Natural killer cell (primary cell): ENCODE data around the gene QRSL1. TPM values are rescaled to one million over a fixed set of nuclear protein-coding genes. Genes with fewer than 3 reads are reported as not detected.

ENCODE experiments used
- ATAC-seq, 3 donors: fragments of 150-1000 bp in 2 of 3; fragments of 200-7000 bp in 1 of 3; cut with Tn5 transposase; 1 replicate in 1 of 3; 2 replicates in 2 of 3; pipeline ENCODE4 v1.10.0; 2021; ENCODE audit warnings: mild to moderate bottlenecking in 2 of 3, moderate library complexity in 2 of 3
- DNase-seq, 2 donors: peaks; one replicate each; pipeline versions ENCODE4 v3.0.0 to v3.0.0-alpha.2; 2013 to 2021; ENCODE audit warnings: mixed read lengths in 1 of 2
- H3K27ac ChIP-seq: one replicate; pipeline ENCODE4 v1.5.1; 2013; ENCODE audit warnings: mild to moderate bottlenecking, low read length
- H3K27me3 ChIP-seq: one replicate; pipeline ENCODE4 v1.6.1; 2013; ENCODE audit warnings: low read length; ENCODE audit not compliant: control insufficient read depth, insufficient read depth
- H3K36me3 ChIP-seq: one replicate; pipeline ENCODE4 v1.6.1; 2013; ENCODE audit warnings: low read length; ENCODE audit not compliant: control insufficient read depth, insufficient read depth
- H3K4me1 ChIP-seq: one replicate; pipeline ENCODE4 v1.6.1; 2013; ENCODE audit warnings: low read length; ENCODE audit not compliant: control insufficient read depth, insufficient read depth
- H3K4me3 ChIP-seq: one replicate; pipeline ENCODE4 v1.5.1; 2013; ENCODE audit warnings: low read length
- H3K9me3 ChIP-seq: one replicate; pipeline ENCODE4 v1.6.1; 2013; ENCODE audit warnings: low read length; ENCODE audit not compliant: control insufficient read depth, insufficient read depth
- H3K27ac Mint-ChIP-seq, 2 donors: one replicate each; pipeline ENCODE4 v1.8.0; 2022; ENCODE audit warnings: mild to moderate bottlenecking in 2 of 2, mixed read lengths in 2 of 2, moderate library complexity in 1 of 2
- H3K27me3 Mint-ChIP-seq, 2 donors: one replicate each; pipeline ENCODE4 v1.8.0; 2022; ENCODE audit warnings: low read depth in 2 of 2, mixed read lengths in 2 of 2
- H3K36me3 Mint-ChIP-seq: one replicate; pipeline ENCODE4 v1.8.0; 2022; ENCODE audit warnings: mixed read lengths
- H3K4me1 Mint-ChIP-seq, 2 donors: one replicate each; pipeline ENCODE4 v1.8.0; 2022; ENCODE audit warnings: mixed read lengths in 2 of 2
- H3K4me3 Mint-ChIP-seq: one replicate; pipeline ENCODE4 v1.8.0; 2022; ENCODE audit warnings: mild to moderate bottlenecking, moderate library complexity, mixed read lengths
- H3K9me3 Mint-ChIP-seq, 2 donors: one replicate each; pipeline ENCODE4 v1.8.0; 2022; ENCODE audit warnings: mixed read lengths in 2 of 2
- WGBS: methylation state at CpG from one replicate; pipeline ENCODE4 v1.1.7; 2013; ENCODE audit warnings: missing lambda C conversion rate; ENCODE audit not compliant: insufficient coverage; 5-methylcytosine and 5-hydroxymethylcytosine counted together
- intact Hi-C: fragments of 100-400 bp; cut with micrococcal nuclease; formaldehyde crosslinking; loops from one replicate; pipeline ENCODE4 v1.14.2; 2022
- total RNA-seq, 4 donors: library from RNA; stranded (reverse); fragments of 120-200 nt in 1 of 4; gene quantifications; one replicate each; pipeline versions ENCODE4 v1.2.3 to v1.2.4, GENCODE V29; 2013 to 2022
- TF ChIP-seq, protein P1 (sequence below): fragments of 200-600 bp; IDR thresholded peaks from one replicate; pipeline ENCODE4 v1.8.0; 2022; ENCODE audit warnings: antibody characterized with exemption

Gene QRSL1
- total RNA-seq, 3 donors from 2014 or later (not counting 1 experiment from before 2014, with no cell fraction given), result 5.6 to 8.4 (median 6.5) TPM

DNA sequence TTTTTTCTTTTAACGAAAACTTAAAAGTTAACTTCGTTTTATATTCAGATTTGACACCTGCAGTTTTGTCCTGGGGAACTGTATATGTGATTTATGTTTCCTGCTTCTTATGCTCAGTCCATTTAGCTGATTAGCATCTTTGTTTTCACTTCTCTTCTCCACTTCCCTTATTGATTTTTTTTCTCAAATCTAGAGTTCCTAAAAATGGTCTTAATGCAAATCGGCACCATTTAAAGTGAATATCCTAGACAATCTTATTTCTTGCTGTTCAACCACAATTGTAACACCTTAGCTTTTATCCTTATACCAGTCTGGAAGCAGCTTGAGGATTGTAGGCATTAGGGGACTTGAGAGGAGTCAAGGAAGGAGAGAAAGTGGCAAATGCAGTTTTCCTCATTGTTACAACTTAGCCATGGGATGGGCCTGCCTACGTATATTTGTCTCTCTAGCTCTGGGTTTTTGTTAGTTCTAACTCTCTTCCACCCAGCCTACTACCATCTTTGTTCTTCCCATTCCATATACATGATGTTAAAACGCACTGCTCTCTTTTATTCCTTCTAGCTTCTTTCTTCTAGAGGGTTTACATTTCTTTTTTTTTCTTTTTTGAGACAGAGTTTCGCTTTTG, 8.5 kb downstream of the QRSL1 start:
- DNase-seq (no peak), ATAC-seq (no peak)
- no peak overlapping the region for H3K4me3 Mint-ChIP-seq
- Histone ChIP-seq H3K27ac (peak overlapping the region; percentile 36), H3K4me1 (peaks cover 12% of the 10 kb centered on the region), H3K9me3 (no peaks in the 10 kb centered on the region), H3K27me3 (no peaks in the 10 kb centered on the region), H3K4me3 (no peak overlapping the region), H3K36me3 (peaks cover 14% of the 10 kb centered on the region)
- peaks cover 19 to 27% of the 10 kb centered on the region in 2 donors for H3K4me1 Mint-ChIP-seq
- H3K9me3 Mint-ChIP-seq, result no peaks in the 10 kb centered on the region
- WGBS, result 46% methylated on average over 6 of the region's 6 CpGs
- H3K27ac Mint-ChIP-seq, result no peak overlapping the region
- intact Hi-C loops, result no loop called here
- no peaks in the 10 kb centered on the region for H3K36me3 Mint-ChIP-seq
- TF ChIP-seq, protein P1, sequence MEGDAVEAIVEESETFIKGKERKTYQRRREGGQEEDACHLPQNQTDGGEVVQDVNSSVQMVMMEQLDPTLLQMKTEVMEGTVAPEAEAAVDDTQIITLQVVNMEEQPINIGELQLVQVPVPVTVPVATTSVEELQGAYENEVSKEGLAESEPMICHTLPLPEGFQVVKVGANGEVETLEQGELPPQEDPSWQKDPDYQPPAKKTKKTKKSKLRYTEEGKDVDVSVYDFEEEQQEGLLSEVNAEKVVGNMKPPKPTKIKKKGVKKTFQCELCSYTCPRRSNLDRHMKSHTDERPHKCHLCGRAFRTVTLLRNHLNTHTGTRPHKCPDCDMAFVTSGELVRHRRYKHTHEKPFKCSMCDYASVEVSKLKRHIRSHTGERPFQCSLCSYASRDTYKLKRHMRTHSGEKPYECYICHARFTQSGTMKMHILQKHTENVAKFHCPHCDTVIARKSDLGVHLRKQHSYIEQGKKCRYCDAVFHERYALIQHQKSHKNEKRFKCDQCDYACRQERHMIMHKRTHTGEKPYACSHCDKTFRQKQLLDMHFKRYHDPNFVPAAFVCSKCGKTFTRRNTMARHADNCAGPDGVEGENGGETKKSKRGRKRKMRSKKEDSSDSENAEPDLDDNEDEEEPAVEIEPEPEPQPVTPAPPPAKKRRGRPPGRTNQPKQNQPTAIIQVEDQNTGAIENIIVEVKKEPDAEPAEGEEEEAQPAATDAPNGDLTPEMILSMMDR, result no peak
- H3K27me3 Mint-ChIP-seq, result no peaks in the 10 kb centered on the region

DNA sequence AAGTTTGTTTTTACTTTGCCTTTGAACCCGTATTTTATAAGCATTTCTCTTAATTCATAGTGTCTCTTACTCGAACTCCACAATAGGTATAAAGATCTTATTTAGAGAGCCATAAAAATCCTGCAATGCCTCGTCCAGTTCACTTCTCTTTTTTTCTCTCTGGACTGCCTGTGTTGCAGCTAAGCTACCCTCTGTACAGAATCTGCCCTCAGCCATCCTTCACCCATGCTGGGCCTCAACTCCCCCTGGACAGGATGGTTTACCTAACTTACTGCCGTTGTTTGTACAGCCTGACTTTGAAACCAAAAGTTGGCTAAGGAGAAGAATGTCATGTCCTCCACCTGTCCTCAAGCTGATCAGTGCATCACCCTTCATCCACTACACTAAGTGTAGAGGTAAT, 10.4 kb downstream of the QRSL1 start:
- no peak for DNase-seq
- Mint-ChIP-seq H3K27ac (no peak overlapping the region), H3K4me3 (no peak overlapping the region), H3K4me1 (peaks cover 19 to 25% of the 10 kb centered on the region in 2 donors), H3K9me3 (no peaks in the 10 kb centered on the region), H3K36me3 (peaks cover 8% of the 10 kb centered on the region), H3K27me3 (no peaks in the 10 kb centered on the region)
- intact Hi-C loops, result no loop called here
- ATAC-seq, result no peak
- H3K4me3 ChIP-seq, result no peak overlapping the region
- 66% methylated on average over 3 of the region's 4 CpGs for WGBS
- H3K27me3 ChIP-seq, result no peaks in the 10 kb centered on the region
- TF ChIP-seq, protein P1, result no peak
- no peaks in the 10 kb centered on the region for H3K9me3 ChIP-seq
- peaks cover 12% of the 10 kb centered on the region for H3K4me1 ChIP-seq
- no peak overlapping the region for H3K27ac ChIP-seq
- peaks cover 24% of the 10 kb centered on the region for H3K36me3 ChIP-seq

DNA sequence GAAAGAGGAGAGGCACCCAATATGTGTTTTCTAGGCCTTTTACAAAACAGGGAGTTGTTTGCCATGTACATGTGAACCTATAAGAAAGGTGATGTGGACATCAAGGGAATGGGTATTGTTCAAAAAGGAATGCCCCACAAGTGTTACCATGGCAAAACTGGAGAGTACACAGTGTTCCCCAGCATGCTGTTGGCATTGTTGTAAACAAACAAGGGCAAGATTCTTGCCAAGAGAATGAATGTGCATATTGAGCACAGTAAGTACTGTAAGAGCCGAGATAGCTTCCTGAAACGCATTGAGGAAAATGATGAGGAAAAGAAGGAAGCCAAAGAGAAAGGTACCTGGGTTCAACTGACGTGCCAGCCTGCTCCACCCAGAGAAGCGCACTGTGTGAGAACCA, 13.1 kb downstream of the QRSL1 start:
- 93% methylated on average over 4 of the region's 4 CpGs for WGBS
- intact Hi-C loops, result no loop called here
- Histone ChIP-seq H3K9me3 (no peaks in the 10 kb centered on the region), H3K4me3 (no peak overlapping the region), H3K27ac (no peak overlapping the region), H3K27me3 (no peaks in the 10 kb centered on the region), H3K4me1 (peaks cover 5% of the 10 kb centered on the region), H3K36me3 (peaks cover 36% of the 10 kb centered on the region)
- H3K36me3 Mint-ChIP-seq, result peaks cover 15% of the 10 kb centered on the region
- no peak for DNase-seq
- H3K9me3 Mint-ChIP-seq, result no peaks in the 10 kb centered on the region
- no peaks in the 10 kb centered on the region for H3K27me3 Mint-ChIP-seq
- no peak for ATAC-seq
- H3K4me3 Mint-ChIP-seq, result no peak overlapping the region
- H3K27ac Mint-ChIP-seq, result no peak overlapping the region
- peaks cover 12 to 14% of the 10 kb centered on the region in 2 donors for H3K4me1 Mint-ChIP-seq
- TF ChIP-seq, protein P1, result no peak

DNA sequence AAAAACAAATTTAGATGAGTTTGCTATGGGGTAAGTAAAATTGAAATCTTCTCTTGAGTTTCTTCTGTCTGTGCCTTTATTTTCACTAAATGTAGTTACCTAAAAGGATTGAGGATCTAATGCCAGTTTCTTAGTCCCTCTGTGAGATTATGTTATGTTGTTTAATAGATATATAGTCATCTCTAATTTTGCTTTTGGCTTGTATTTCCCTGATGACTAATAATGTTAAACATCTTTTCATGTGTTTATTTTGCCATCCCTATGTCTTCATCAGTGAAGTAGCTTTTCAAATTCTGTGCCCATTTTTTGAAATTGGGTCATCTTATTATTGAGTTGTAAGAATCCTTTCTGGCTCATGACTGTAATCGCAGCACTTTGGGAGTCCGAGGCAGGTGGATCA, 13.7 kb downstream of the QRSL1 start:
- H3K36me3 ChIP-seq, result peaks cover 36% of the 10 kb centered on the region
- 100% methylated on average over 2 of the region's 2 CpGs for WGBS
- no peaks in the 10 kb centered on the region for H3K9me3 Mint-ChIP-seq
- H3K27me3 Mint-ChIP-seq, result no peaks in the 10 kb centered on the region
- no peak overlapping the region for H3K4me3 Mint-ChIP-seq
- no peaks in the 10 kb centered on the region for H3K27me3 ChIP-seq
- TF ChIP-seq, protein P1, result no peak
- ATAC-seq, result no peak
- peaks cover 15% of the 10 kb centered on the region for H3K36me3 Mint-ChIP-seq
- no peak overlapping the region for H3K27ac ChIP-seq
- peaks cover 8 to 12% of the 10 kb centered on the region in 2 donors for H3K4me1 Mint-ChIP-seq
- H3K4me3 ChIP-seq, result no peak overlapping the region
- DNase-seq, result no peak
- H3K4me1 ChIP-seq, result peaks cover 5% of the 10 kb centered on the region
- intact Hi-C loops, result no loop called here
- no peak overlapping the region for H3K27ac Mint-ChIP-seq
- no peaks in the 10 kb centered on the region for H3K9me3 ChIP-seq
